ENCODE measurements around the gene LAIR2.
"Not testable (repeated sequence)": the region's sequence is repeated elsewhere in the genome, so short reads cannot be mapped to it uniquely, and the experiment has no call there.

LAIR2 gene

GRCh38 chr19:54464630-54465425 lies 37.8 kb upstream of the LAIR2 start:
- peak; percentile 80 for DNase-seq (ENCODE audit: low spot score)

GRCh38 chr19:54465426-54466109 lies 37.1 kb upstream of the LAIR2 start:
- no peak for DNase-seq (ENCODE audit: low spot score)

DNA sequence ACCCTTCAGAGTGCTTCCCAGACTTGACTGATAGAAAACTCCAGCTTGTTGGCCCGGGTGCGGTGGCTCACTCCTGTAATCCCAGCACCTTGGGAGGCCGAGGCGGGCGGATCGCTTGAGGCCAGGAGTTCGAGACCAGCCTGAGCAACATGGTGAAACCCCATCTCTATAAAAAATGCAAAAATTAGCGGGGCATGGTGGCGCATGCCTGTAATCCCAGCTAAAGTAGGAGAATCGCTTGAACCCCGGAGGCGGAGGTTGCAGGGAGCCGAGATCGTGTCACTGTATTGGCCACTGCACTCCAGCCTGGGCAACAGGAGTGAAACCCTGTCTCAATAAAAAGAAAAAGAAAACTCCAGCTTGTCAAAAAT lies 36.5 kb upstream of the LAIR2 start:
- DNase-seq (ENCODE audit: low spot score), result not testable (repeated sequence)

DNA sequence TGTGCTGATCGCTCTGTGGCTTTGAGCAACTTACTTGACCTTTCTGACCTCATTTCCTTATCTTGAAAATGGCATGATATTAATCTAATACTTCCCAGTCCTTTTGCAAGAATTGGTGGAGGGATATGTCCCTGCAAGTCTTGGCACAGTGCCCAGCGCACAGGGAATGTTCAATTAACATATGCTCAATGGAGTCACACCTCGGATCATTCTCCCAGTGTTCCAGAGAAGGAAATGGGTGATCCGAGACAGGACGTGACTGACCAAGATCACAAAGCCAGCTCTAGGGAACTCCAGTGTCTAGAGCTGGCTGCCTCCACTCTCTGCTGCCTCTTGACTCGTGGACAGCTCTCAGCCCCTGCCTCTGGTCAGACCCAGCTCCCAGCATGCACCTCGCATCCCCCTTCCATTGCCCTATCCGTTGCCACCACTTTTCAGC lies 33.1 kb upstream of the LAIR2 start:
- DNase-seq (ENCODE audit: low spot score), result peak; percentile 90

DNA sequence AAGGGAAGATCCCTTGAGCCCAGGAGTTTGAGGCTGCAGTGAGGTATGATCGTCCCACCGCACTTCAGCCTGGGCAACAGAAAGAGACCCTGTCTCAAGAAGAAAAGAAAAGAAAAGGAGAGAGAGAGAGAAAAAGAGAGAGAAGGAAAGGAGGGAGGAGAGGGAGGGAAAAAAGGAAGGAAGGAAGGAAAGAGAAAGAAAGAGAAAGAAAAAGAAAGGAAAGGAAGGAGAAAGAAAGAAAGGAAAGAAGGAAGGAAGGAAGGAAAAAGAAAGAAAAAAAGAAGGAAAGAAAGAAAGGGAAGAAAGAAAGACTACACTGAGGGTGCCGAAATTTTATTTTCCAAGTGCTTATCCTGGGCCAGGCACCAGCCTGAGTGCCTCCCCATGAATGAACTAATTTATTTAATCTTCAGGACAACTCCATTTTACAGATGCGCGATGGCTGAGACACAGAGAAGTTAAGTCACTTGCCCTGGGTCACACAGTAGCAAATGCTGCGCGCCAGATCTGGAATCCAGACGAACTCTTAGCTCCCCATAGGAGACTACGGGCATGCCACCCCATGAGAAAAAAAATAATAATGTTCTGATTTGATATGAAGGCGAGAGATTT lies 32.2 kb upstream of the LAIR2 start:
- no peak for DNase-seq (ENCODE audit: low spot score)

- DNase-seq (ENCODE audit: low spot score), result peak; percentile 48
These were observed 31.4 kb upstream of the LAIR2 start for GRCh38 chr19:54470991-54471782.

DNA sequence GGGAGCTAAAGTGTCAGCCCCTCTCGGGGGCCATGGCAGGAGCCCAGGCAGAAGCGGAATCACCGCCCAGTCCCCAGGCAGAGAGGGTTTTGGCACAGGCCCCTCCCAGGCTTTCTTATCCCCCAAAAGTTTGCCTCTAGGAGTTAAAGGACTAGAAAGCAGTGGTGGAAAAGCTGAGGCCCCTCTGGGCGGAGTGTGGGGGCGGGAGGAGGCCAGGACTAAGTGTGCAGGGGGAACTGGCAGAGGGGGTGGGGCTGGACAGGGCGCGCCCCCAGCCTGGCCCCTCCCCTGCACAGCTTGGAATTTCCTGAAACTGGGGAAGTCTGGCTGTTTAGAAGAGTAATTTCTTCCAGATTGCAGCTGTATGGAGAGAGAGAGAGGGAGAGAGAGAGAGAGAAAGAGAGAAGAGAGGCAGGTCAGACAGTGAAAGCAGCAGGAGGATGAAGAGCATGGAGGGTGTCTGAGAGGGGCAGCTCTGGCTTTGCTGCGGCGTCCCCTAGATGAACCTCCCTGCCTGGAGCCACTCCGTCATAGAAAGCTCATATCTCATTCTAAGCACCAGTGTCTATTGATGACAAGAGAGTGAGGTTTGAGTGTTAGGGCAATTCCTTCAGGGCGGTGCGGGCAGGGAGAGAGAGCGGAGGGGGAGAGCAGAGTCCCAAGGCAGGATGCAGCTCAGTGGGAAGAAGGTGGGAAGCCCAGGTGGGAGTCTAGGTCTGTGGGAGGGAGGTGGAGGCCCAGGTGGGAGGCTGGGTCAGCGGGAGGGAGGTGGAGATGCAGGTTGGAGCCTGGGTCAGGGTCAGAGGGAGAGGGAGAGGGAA lies 29.4 kb upstream of the LAIR2 start, which contains the start of gene CDC42EP5:
Gene CDC42EP5, minus strand, starts transcription at position 226 of the 821 bp plus-strand sequence. CDS start 7,749 bp downstream, outside the sequence.
- DNase-seq (ENCODE audit: low spot score), result peak; percentile 77

DNA sequence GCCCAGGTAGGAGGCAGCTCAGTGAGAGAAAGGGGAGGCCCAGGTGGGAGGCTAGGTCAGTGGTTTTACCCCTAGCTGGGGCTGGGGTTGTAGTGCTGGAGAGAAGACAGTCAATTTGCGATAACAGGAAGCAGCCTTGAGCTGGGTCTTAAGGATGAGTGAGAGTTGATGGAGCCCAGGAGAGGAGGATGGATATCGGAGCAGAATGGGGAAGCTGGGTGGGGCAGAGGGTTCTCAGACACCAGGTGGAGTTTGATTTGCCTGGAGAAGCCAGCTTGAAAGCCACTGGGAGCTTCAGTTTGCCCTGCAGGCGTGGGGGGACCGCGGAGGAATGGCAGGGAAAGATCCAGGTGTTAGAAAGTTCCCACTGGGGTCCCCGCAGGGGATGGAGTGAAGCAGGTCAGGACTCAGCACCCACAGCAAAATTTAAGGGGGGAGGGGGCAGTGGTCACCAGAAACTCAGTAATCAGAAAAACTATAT lies 28.7 kb upstream of the LAIR2 start:
- no peak for DNase-seq (ENCODE audit: low spot score)

GRCh38 chr19:54475706-54476105 lies 26.9 kb upstream of the LAIR2 start:
- DNase-seq (ENCODE audit: low spot score), result no peak

GRCh38 chr19:54477650-54478049 lies 25.0 kb upstream of the LAIR2 start:
- no peak for DNase-seq (ENCODE audit: low spot score)

- DNase-seq (ENCODE audit: low spot score), result no peak
These were observed 23.9 kb upstream of the LAIR2 start for GRCh38 chr19:54478677-54479266.

- no peak for DNase-seq (ENCODE audit: low spot score)
These were observed 22.6 kb upstream of the LAIR2 start for GRCh38 chr19:54480051-54480450.

DNA sequence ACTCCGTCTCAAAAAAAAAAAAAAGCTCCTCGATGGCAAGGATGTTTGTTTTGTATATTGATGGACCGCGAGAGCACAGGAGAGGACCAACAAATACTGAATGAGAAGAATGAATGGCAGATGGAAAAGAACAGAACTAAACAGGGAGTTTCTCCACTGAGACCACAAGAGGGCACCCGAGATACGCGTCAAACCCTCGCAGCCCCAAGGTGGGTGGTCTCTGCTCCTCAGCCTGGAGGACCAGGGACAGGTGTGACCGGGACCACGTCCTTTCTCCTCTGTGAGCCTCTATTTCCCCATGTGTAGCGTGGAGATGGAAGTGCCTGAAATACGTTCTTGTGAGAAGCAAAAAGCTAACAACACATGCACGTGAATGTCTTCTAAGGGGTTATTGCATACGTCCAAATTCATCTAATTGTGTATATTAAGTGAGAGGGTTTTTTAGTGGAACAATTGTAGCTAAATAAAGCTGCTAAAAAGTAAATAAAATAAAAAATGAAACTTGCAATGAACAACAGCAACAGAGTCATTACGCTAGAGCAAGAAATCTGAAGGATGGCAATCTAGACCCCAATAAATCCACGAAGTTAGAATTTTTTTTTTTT lies 21.2 kb upstream of the LAIR2 start:
- no peak for DNase-seq (ENCODE audit: low spot score)

DNA sequence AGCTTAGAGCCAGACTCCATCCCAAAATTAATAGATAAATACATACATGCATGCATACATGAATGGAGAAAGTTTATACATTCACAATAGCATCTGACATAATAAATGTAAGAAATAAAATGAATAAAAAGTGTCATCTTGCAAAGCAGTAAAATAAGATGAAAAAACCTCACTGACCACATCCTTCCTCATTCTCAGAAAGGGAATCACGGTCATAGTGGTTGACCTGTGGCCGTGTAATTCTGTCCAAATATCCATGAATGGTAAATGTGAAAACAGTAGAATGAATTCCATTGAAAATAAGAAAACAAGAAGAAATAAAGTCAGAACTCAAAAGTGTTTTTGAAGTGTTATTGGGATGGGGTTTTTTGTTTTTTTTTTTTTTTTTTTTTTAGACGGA lies 19.7 kb upstream of the LAIR2 start:
- DNase-seq (ENCODE audit: low spot score), result no peak

DNA sequence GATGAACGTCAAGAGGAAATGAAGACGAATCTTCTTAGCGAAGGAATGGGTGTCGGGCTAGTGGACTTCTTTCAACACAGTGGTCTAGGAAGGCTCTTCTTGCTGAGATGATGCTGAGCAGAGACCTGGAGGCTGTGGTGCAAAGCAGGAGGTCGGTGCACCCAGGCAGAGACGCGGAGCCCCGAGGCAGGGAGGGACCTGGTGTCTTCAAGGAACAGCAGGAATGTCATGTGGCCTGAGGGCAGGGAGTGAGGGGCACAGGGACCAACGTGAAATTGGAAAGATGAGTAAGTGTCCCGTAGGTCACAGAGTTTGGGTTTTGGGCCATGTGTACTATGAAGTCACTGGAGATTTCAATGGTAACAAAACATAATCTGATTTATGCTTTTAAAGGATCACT lies 18.2 kb upstream of the LAIR2 start:
- no peak for DNase-seq (ENCODE audit: low spot score)

DNA sequence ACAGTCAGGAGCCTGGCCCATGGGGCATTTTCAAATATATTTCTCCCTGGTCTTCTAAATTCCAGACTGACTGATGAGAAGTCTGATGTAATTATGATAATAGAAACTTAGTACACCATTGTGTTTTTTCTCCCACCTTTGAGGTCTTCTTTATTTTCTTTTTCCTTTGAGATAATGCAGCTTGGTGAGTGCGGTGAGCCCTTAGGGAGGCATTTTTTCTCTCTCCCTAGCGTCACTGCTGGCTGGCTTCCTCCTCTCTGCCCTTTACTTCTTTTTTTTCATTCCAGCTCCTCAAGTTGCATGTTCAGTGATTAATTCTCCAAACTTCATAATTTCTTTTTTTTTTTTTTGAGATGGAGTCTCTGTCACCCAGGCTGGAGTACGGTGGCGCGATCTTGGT lies 16.8 kb upstream of the LAIR2 start:
- DNase-seq (ENCODE audit: low spot score), result no peak

DNA sequence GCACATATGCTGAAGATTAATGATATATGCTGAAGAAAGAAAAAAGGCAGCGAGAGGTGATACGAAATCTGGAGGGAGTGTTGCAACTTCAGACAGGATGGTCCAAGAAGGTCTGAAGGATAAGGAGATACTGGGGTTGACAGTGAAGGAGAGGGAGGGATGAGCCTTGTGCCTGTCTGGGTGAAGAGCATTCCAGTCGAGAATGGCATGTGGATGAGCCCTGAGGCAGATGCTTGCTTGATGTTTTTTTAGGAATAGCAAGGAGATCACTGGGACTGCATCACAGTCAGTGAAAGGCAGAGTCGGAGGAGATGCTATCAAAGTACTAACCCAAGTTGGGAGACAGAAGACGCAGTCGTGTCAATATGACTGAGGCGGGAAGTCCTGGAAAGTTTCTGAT lies 13.3 kb upstream of the LAIR2 start:
- DNase-seq (ENCODE audit: low spot score), result no peak

- no peak for DNase-seq (ENCODE audit: low spot score)
These were observed 12.9 kb upstream of the LAIR2 start for GRCh38 chr19:54489766-54490165.

GRCh38 chr19:54492568-54492967 lies 10.1 kb upstream of the LAIR2 start:
- DNase-seq (ENCODE audit: low spot score), result no peak

DNA sequence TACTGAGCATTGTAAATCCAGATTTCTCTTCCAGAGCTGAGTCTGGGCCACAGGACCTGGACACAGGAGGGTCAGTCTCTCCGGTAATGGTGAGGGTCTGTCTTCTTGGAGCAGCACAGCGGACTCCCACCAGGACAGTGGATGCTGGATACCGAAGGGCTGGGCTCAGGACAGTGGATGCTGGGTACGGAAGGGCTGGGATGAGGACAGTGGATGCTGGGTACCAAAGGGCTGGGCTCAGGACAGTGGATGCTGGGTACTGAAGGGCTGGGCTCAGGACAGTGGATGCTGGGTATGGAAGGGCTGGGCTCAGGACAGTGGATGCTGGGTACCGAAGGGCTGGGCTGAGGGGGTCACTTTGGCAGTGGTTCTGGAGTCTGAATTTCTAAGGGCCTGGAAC lies 9.6 kb upstream of the LAIR2 start:
- DNase-seq (ENCODE audit: low spot score), result not testable (repeated sequence)

All from kidney capillary endothelial cell (primary cell).